ENCODE data around the gene RAP2C. TPM values are rescaled to one million over a fixed set of nuclear protein-coding genes. Genes with fewer than 3 reads are reported as not detected.

RAP2C gene
- total and polyA plus RNA-seq, 7 donors = 10.3 to 19.8 (median 16.3) TPM

DNA sequence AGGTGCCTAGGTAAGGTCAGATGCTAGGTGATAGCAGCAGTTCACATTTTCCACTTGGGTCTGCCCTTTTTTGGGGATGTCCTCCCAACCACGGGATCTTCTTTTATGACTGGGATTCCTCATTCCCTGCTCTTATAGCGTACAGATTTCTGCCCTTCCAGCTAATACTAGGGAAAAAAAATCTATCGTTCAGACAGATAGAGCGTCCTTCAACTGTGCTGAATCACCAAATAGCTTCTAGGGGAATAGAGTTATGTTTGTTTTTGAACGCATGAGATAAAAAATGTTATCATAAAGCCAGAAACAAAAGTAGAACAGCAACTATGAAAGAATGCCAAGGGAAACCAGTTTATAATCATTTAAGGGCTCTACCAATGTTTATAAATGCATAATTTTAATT lies 13.0 kb downstream of the RAP2C start:
- Histone ChIP-seq H3K27me3 (no peaks in the 10 kb centered on the region), H3K4me3 (no peak overlapping the region), H3K9me3 (no peaks in the 10 kb centered on the region), H3K27ac (no peak overlapping the region), H3K4me1 (peaks cover 0 to 19% (median 9%) of the 10 kb centered on the region in 4 donors), H3K36me3 (no peaks in the 10 kb centered on the region)
- TF ChIP-seq EP300 (IDR thresholded peaks at IDR 0.05) = no peak
- no peak for TF ChIP-seq POLR2A (IDR thresholded peaks at IDR 0.05)
- TF ChIP-seq, protein P1, sequence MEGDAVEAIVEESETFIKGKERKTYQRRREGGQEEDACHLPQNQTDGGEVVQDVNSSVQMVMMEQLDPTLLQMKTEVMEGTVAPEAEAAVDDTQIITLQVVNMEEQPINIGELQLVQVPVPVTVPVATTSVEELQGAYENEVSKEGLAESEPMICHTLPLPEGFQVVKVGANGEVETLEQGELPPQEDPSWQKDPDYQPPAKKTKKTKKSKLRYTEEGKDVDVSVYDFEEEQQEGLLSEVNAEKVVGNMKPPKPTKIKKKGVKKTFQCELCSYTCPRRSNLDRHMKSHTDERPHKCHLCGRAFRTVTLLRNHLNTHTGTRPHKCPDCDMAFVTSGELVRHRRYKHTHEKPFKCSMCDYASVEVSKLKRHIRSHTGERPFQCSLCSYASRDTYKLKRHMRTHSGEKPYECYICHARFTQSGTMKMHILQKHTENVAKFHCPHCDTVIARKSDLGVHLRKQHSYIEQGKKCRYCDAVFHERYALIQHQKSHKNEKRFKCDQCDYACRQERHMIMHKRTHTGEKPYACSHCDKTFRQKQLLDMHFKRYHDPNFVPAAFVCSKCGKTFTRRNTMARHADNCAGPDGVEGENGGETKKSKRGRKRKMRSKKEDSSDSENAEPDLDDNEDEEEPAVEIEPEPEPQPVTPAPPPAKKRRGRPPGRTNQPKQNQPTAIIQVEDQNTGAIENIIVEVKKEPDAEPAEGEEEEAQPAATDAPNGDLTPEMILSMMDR (IDR thresholded peaks at IDR 0.05) = no peak
- TF ChIP-seq POLR2AphosphoS5 (IDR thresholded peaks at IDR 0.05) = no peak
- 64 to 67% methylated on average over 5 of the region's 5 CpGs for WGBS, 2 donors
- DNase-seq = no peak
- intact Hi-C loops (cut with DNase I) = no loop called here

DNA sequence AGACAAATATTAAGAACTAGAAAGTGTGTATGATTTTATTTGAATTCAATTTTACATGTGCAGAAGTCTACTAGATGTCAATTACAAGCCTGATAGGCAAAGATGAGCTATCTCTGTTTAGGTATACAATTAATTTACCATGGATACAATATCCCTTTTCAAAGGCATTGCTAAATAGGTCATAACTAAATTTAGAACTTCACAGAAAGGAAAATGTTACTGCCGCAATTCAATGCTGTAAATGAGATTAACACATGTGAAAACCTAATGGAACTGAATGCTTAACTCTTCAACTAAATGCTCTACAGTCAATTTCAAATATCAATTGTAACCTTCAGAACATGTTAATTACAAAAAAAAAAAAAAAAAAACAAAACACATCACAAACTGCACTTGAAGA lies 14.6 kb downstream of the RAP2C start:
- intact Hi-C loops (cut with DNase I) = no loop called here
- 83 to 90% methylated on average over 1 of the region's 1 CpG for WGBS, 2 donors
- H3K36me3 ChIP-seq = no peaks in the 10 kb centered on the region
- H3K27me3 ChIP-seq = no peaks in the 10 kb centered on the region
- H3K27ac ChIP-seq = no peak overlapping the region
- no peak for DNase-seq
- H3K9me3 ChIP-seq = no peaks in the 10 kb centered on the region
- H3K4me3 ChIP-seq = no peak overlapping the region
- TF ChIP-seq EP300 (IDR thresholded peaks at IDR 0.05) = no peak
- TF ChIP-seq POLR2A (IDR thresholded peaks at IDR 0.05) = no peak
- TF ChIP-seq, protein P1 (IDR thresholded peaks at IDR 0.05) = no peak
- no peak for TF ChIP-seq POLR2AphosphoS5 (IDR thresholded peaks at IDR 0.05)
- peaks cover 0 to 17% (median 9%) of the 10 kb centered on the region in 4 donors for H3K4me1 ChIP-seq

GRCh38 chrX:132200976-132201375 lies 18.3 kb downstream of the RAP2C start:
- no peak overlapping the region for H3K27ac ChIP-seq
- no peaks in the 10 kb centered on the region for H3K27me3 ChIP-seq
- H3K4me3 ChIP-seq = no peak overlapping the region
- H3K9me3 ChIP-seq = no peaks in the 10 kb centered on the region
- no peaks in the 10 kb centered on the region for H3K4me1 ChIP-seq
- intact Hi-C loops (cut with DNase I) = no loop called here
- 89 to 91% methylated on average over 5 of the region's 5 CpGs for WGBS, 2 donors
- TF ChIP-seq POLR2AphosphoS5 (IDR thresholded peaks at IDR 0.05) (no peak), POLR2A (IDR thresholded peaks at IDR 0.05) (no peak)
- TF ChIP-seq, protein P1 (IDR thresholded peaks at IDR 0.05) = no peak
- H3K36me3 ChIP-seq = no peaks in the 10 kb centered on the region
- DNase-seq = no peak

DNA sequence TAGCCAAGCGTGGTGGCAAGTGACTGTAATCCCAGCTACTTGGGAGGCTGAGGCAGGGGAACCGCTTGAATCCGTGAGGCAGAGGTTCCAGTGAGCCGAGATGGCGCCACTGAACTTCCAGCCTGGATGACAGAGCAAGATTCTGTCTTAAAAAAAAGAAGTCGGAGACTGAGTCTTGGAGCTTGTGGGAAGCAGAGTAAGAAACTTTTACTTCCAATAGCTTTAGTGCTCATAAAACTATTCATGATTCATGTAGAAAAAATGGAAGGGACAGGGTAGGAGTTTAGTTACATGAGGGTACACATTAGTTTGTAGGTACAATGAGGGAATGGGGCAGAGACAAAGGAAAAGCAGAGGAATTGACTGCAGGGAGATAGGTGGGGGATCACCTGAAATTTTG lies 19.3 kb downstream of the RAP2C start:
- DNase-seq = no peak
- Histone ChIP-seq H3K27me3 (no peaks in the 10 kb centered on the region), H3K27ac (no peak overlapping the region), H3K4me1 (no peaks in the 10 kb centered on the region), H3K4me3 (no peak overlapping the region), H3K9me3 (no peaks in the 10 kb centered on the region), H3K36me3 (no peaks in the 10 kb centered on the region)
- TF ChIP-seq EP300 (IDR thresholded peaks at IDR 0.05) = no peak
- TF ChIP-seq, protein P1 (IDR thresholded peaks at IDR 0.05) = no peak
- TF ChIP-seq POLR2AphosphoS5 (IDR thresholded peaks at IDR 0.05) = no peak
- no peak for TF ChIP-seq POLR2A (IDR thresholded peaks at IDR 0.05)
- intact Hi-C loops (cut with DNase I) = no loop called here
- 97 to 99% methylated on average over 6 of the region's 6 CpGs for WGBS, 2 donors

DNA sequence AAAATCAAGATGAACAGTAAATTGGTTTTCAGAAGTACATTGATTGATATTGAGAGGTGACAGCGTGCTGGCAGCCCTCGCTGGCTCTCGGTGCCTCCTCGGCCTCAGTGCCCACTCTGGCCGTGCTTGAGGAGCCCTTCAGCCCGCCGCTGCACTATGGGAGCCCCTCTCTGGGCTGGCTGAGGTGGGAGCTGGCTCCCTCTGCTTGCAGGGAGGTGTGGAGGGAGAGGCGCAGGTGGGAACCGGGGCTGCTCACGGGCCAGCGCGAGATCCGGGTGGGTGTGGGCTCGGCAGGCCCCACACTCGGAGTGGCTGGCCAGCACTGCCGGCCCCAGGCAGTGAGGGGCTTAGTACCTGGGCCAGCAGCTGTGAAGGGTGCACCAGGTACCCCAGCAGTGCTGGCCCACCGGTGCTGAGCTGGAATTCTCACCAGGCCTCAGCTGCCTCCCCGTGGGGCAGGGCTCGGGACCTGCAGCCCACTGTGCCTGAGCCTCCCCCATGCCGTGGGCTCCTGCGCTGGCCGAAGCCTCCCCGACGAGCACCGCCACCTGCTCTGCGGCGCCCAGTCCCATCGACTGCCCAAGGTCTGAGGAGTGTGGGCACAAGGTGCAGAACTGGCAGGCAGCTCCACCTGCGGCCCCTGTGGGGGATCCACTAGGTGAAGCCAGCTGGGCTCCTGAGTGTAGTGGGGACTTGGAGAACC lies 25.2 kb downstream of the RAP2C start:
- Histone ChIP-seq H3K27ac (no peak overlapping the region), H3K4me3 (no peak overlapping the region), H3K36me3 (no peaks in the 10 kb centered on the region), H3K27me3 (no peaks in the 10 kb centered on the region), H3K9me3 (no peaks in the 10 kb centered on the region), H3K4me1 (no peaks in the 10 kb centered on the region)
- intact Hi-C loops (cut with DNase I) = no loop called here
- no peak for DNase-seq
- TF ChIP-seq POLR2AphosphoS5 (IDR thresholded peaks at IDR 0.05) (no peak), POLR2A (IDR thresholded peaks at IDR 0.05) (no peak), EP300 (IDR thresholded peaks at IDR 0.05) (no peak)
- TF ChIP-seq, protein P1 (IDR thresholded peaks at IDR 0.05) = no peak
- WGBS, 2 donors = 98% methylated on average over 29 of the region's 29 CpGs
